IPS-20b (cell line): ENCODE data around the gene ADGRF1.
"Not testable (repeated sequence)": the region's sequence is repeated elsewhere in the genome, so short reads cannot be mapped to it uniquely, and the experiment has no call there.

Experiments used
- H3K27ac ChIP-seq: one replicate; pipeline ENCODE4 v1.5.1; 2013; ENCODE audit warnings: low read length
- H3K27me3 ChIP-seq: 2 replicates; pipeline ENCODE4 v1.6.1; 2013; ENCODE audit warnings: mild to moderate bottlenecking, low read length, inconsistent platforms; ENCODE audit not compliant: insufficient read depth
- H3K36me3 ChIP-seq: 2 replicates; pipeline ENCODE4 v1.6.1; 2013; ENCODE audit warnings: low read depth, mild to moderate bottlenecking, inconsistent platforms, low read length, moderate library complexity; ENCODE audit not compliant: insufficient read depth
- H3K4me1 ChIP-seq: 2 replicates; pipeline ENCODE4 v1.6.1; 2013; ENCODE audit warnings: mild to moderate bottlenecking, control low read depth, inconsistent platforms, low read length, moderate library complexity; ENCODE audit not compliant: insufficient read depth
- H3K4me3 ChIP-seq: 2 replicates; pipeline ENCODE4 v1.5.1; 2013; ENCODE audit warnings: mild to moderate bottlenecking, low read length, inconsistent platforms
- H3K9ac ChIP-seq: 2 replicates; pipeline ENCODE4 v1.6.1; 2013; ENCODE audit warnings: low read depth, mild to moderate bottlenecking, inconsistent platforms, low read length, moderate library complexity
- H3K9me3 ChIP-seq: 2 replicates; pipeline ENCODE4 v1.6.1; 2013; ENCODE audit warnings: mild to moderate bottlenecking, low read depth, low read length, inconsistent platforms; ENCODE audit not compliant: insufficient read depth

ADGRF1 gene

GRCh38 chr6:47042275-47042791 is at the start of gene ADGRF1:
Gene ADGRF1, minus strand, starts transcription at chr6:47042332. Its CDS starts 13,271 bp downstream, at chr6:47029061.
- no peaks in the 10 kb centered on the region; the same call in 1 of the 2 replicates for H3K9me3 ChIP-seq
- H3K27ac ChIP-seq = no peak within 1 kb of the TSS
- no peak within 1 kb of the TSS for H3K9ac ChIP-seq
- no peaks in the 10 kb centered on the region for H3K36me3 ChIP-seq
- 0 out of 2 replicates have a peak, but pooled peaks cover 2% of the 10 kb centered on the region for H3K4me1 ChIP-seq
- H3K27me3 ChIP-seq = no peaks in the 10 kb centered on the region
- H3K4me3 ChIP-seq = no peak within 1 kb of the TSS

GRCh38 chr6:47090881-47091280 is 48.7 kb upstream of the ADGRF1 start:
- Histone ChIP-seq H3K27ac (no peak overlapping the region), H3K9ac (no peak overlapping the region)

GRCh38 chr6:47089473-47089872 is 47.3 kb upstream of the ADGRF1 start:
- H3K36me3 ChIP-seq, H3K4me3 ChIP-seq, H3K27ac ChIP-seq, H3K27me3 ChIP-seq, H3K9ac ChIP-seq, H3K4me1 ChIP-seq, H3K9me3 ChIP-seq: not testable (repeated sequence)

More at GRCh38 chr6:47090881-47091280, 48.7 kb upstream of the ADGRF1 start:
- no peaks in the 10 kb centered on the region for H3K27me3 ChIP-seq
- H3K36me3 ChIP-seq = no peaks in the 10 kb centered on the region
- H3K9me3 ChIP-seq = no peaks in the 10 kb centered on the region
- no peak overlapping the region for H3K4me3 ChIP-seq
- H3K4me1 ChIP-seq = peaks cover 3% of the 10 kb centered on the region; the same call in 1 of the 2 replicates

GRCh38 chr6:47086051-47086770 is 44.1 kb upstream of the ADGRF1 start:
- no peaks in the 10 kb centered on the region for H3K27me3 ChIP-seq
- H3K4me1 ChIP-seq = no peaks in the 10 kb centered on the region
- H3K36me3 ChIP-seq = no peaks in the 10 kb centered on the region
- no peaks in the 10 kb centered on the region for H3K9me3 ChIP-seq
- H3K4me3 ChIP-seq = no peak overlapping the region
- H3K9ac ChIP-seq = no peak overlapping the region
- H3K27ac ChIP-seq = no peak overlapping the region

DNA sequence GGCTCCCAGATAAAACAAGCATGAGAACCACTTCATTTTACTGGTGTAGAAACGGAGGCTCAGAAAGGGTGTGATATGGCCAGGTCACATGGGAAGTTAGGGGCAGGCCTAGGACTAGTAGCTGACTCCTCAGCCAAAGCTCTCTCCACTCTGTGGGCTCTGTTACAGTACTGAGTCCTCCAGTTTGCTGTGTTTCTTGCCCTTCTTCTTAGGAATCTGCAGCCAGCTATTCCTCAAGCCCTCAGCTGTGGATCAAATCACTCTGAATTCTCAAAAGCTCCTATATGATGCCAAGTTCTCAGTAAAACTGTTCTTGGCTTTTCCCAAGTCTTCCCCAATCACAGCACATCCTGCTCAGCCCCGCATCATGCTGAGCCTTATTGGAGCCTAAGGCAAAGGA is 42.5 kb upstream of the ADGRF1 start:
- no peaks in the 10 kb centered on the region for H3K9me3 ChIP-seq
- H3K36me3 ChIP-seq = no peaks in the 10 kb centered on the region
- H3K27ac ChIP-seq = no peak overlapping the region
- no peak overlapping the region for H3K4me3 ChIP-seq
- H3K9ac ChIP-seq = no peak overlapping the region
- H3K27me3 ChIP-seq = no peaks in the 10 kb centered on the region
- H3K4me1 ChIP-seq = no peaks in the 10 kb centered on the region

DNA sequence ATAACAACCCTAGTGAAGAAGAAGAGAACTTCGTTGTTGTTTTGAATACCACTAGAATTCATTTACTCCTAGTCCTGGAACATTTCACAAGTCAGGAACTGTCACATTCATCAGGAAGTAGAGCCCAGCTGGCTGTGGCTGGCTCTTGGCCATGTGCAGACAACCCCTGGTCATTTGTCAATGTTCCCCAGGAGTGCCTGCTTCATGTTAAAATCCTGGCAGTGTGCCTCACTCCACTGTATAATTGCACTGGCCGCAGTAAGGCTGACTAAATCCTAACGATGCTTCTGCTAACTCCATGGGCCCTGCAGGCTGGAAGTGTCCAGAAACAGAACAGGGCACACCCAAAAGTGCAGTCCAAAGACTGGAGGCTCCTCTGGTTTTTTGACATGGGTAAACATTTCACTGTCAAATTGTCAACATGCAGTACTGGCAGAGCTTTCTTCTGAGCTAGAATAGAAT is 41.5 kb upstream of the ADGRF1 start:
- Histone ChIP-seq H3K4me1 (no peaks in the 10 kb centered on the region), H3K27ac (no peak overlapping the region), H3K4me3 (no peak overlapping the region), H3K36me3 (no peaks in the 10 kb centered on the region), H3K27me3 (no peaks in the 10 kb centered on the region), H3K9me3 (no peaks in the 10 kb centered on the region), H3K9ac (no peak overlapping the region)

GRCh38 chr6:47080083-47080596 is 38.0 kb upstream of the ADGRF1 start:
- Histone ChIP-seq H3K27ac (no peak overlapping the region), H3K4me1 (peaks cover 3% of the 10 kb centered on the region; the same call in 1 of the 2 replicates), H3K4me3 (no peak overlapping the region), H3K36me3 (no peaks in the 10 kb centered on the region), H3K9ac (no peak overlapping the region), H3K27me3 (no peaks in the 10 kb centered on the region), H3K9me3 (no peaks in the 10 kb centered on the region)

DNA sequence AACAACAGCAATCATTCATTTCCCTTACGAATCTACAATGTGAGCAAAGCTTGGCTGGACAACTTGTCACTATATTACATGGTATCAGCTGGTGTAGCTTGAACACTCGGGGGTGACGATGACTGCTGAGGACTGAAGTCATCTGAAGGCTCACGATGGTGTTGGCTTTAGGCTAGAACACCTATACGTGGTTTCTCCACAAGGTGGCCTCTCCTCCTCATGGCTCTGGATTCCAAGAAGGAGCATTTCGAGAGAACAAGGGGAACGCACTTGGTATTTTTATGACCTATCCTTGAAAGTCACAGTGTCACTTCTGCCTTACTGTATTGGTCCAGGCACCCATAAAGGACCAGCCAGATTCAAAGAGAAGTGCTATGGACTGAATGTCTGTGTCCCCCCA is 37.5 kb upstream of the ADGRF1 start:
- no peaks in the 10 kb centered on the region for H3K36me3 ChIP-seq
- H3K4me1 ChIP-seq = peaks cover 3% of the 10 kb centered on the region; the same call in 1 of the 2 replicates
- no peaks in the 10 kb centered on the region for H3K9me3 ChIP-seq
- no peak overlapping the region for H3K9ac ChIP-seq
- H3K27me3 ChIP-seq = no peaks in the 10 kb centered on the region
- H3K4me3 ChIP-seq = no peak overlapping the region
- no peak overlapping the region for H3K27ac ChIP-seq

DNA sequence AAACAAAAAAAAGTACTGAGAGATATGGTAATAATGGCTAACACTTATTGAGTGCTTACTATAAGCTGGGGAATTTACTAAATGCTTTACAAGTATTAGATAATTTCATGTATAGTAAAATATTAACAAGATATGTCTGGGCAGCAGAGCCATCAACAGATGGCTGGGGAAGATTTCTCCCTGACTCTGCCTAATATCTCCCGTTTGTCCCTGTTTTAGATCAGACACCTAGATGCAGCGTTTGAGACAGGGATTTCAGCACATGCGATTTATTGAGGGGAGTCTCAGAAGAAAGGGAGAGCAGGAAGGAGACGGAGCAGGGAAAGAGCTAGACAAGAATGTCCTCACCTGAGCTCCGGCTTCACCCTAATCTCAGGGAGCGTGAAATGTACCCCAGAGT is 36.9 kb upstream of the ADGRF1 start:
- Histone ChIP-seq H3K9ac (no peak overlapping the region), H3K36me3 (no peaks in the 10 kb centered on the region), H3K4me3 (no peak overlapping the region), H3K4me1 (peaks cover 3% of the 10 kb centered on the region; the same call in 1 of the 2 replicates), H3K27me3 (no peaks in the 10 kb centered on the region), H3K27ac (no peak overlapping the region), H3K9me3 (no peaks in the 10 kb centered on the region)

DNA sequence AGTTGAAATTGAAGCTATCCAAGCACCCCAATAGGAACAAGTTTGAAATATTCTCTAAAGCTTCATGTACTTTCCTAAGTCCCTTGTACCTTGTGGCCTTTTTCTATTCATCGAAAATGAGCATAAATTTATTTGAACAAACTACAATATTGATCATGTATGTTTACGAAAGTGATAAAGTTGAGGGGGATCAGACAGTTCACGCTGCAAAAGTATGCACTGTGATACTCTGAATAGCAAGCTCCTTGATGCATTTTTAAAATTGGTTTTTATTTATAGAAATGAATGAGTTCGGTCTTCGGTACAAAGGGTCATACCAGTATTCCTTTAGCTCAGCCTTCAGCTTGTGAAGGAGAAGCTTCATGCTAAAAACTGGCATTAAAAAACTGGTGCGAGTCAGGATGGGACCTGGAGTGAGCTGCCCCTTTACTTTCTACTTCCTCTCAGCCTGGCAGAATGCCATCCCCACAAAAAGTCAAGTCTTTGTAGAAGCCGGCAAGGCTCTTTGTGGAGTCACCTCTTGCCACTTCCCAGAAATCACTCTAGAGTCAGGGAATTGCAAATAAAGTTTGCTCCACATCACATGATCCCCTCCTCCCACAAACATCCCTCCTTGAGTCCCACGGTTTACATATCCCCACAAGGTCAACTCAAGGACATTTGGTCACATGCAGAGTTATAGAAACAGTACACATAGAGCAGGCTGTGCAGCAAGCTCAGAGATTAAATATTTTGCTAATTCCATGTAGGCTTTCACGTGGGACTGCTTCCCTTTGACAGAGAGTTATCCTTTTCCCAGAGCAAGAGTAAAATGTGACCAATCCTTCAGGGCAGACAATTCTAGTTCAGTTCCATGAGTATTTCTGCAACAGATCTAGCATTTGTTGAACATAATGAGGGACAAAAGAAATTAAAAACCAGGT is 34.6 kb upstream of the ADGRF1 start:
- H3K27ac ChIP-seq = no peak overlapping the region
- no peaks in the 10 kb centered on the region for H3K36me3 ChIP-seq
- H3K4me3 ChIP-seq = no peak overlapping the region
- H3K9ac ChIP-seq = no peak overlapping the region
- peaks cover 5% of the 10 kb centered on the region; the same call in 1 of the 2 replicates for H3K4me1 ChIP-seq
- H3K27me3 ChIP-seq = no peaks in the 10 kb centered on the region
- no peaks in the 10 kb centered on the region for H3K9me3 ChIP-seq

- no peaks in the 10 kb centered on the region for H3K27me3 ChIP-seq
- no peak overlapping the region for H3K9ac ChIP-seq
- H3K36me3 ChIP-seq = no peaks in the 10 kb centered on the region
- H3K27ac ChIP-seq = no peak overlapping the region
- H3K4me1 ChIP-seq = peaks cover 5% of the 10 kb centered on the region; the same call in 1 of the 2 replicates
- no peak overlapping the region for H3K4me3 ChIP-seq
- H3K9me3 ChIP-seq = no peaks in the 10 kb centered on the region
These were observed 33.7 kb upstream of the ADGRF1 start for GRCh38 chr6:47075741-47076421.
